Esophagus squamous epithelium (tissue), 4 donors: ENCODE measurements around the gene PPA2.

Experiments used
- CTCF ChIP-seq, 6 experiments: fragments of 450-650 bp in 4 of 6; fragments of 200-600 bp in 2 of 6; sonication (generic) in 2 of 6; IDR thresholded peaks; one replicate each; pipeline ENCODE4 v1.5.1; 2016 to 2019; ENCODE audit warnings: antibody characterized with exemption in 6 of 6, mild to moderate bottlenecking in 4 of 6, moderate library complexity in 4 of 6
- POLR2A ChIP-seq, 4 donors: fragments of 450-650 bp; IDR thresholded peaks; one replicate each; pipeline ENCODE4 v1.6.1; 2017; ENCODE audit warnings: antibody characterized with exemption in 4 of 4, mild to moderate bottlenecking in 4 of 4, moderate library complexity in 3 of 4

GRCh38 chr4:105433421-105433820, 40.4 kb downstream of the PPA2 start:
- TF ChIP-seq CTCF (IDR thresholded peaks at IDR 0.05): no peak
- no peak for TF ChIP-seq POLR2A (IDR thresholded peaks at IDR 0.05)
